SK-N-MC (cell line): ENCODE measurements around the gene PON2.
A peak's percentile ranks its signal among the peaks of the same experiment; 100 is the strongest.

Source experiments
- DNase-seq: peaks from one replicate; pipeline ENCODE4 v3.0.0-alpha.2; 2011; ENCODE audit warnings: low read depth, low spot score
- H3K27ac ChIP-seq: fragments of 200-600 bp; sonication (generic); 2 replicates; pipeline ENCODE4 v1.5.1; 2016; ENCODE audit warnings: mixed run types
- H3K36me3 ChIP-seq: fragments of 200-600 bp; sonication (generic); 2 replicates; pipeline ENCODE4 v1.6.1; 2017; ENCODE audit warnings: antibody characterized with exemption, low read length, mixed read lengths; ENCODE audit not compliant: insufficient read depth
- H3K4me3 ChIP-seq: fragments of 200-600 bp; sonication (generic); 2 replicates; pipeline ENCODE4 v1.5.1; 2016
- H3K9ac ChIP-seq: fragments of 200-600 bp; sonication (generic); 2 replicates; pipeline ENCODE4 v1.8.0; 2017; ENCODE audit warnings: mixed run types, mixed read lengths; ENCODE audit not compliant: insufficient read length
- H3K9me3 ChIP-seq: fragments of 200-600 bp; sonication (generic); 2 replicates; pipeline ENCODE4 v1.6.1; 2017; ENCODE audit warnings: low read depth, mild to moderate bottlenecking, antibody characterized with exemption, low read length, moderate library complexity, mixed read lengths
- EZH2 ChIP-seq: fragments of 200-600 bp; sonication (generic); IDR thresholded peaks from one replicate; pipeline ENCODE4 v1.6.1; 2017; ENCODE audit warnings: antibody characterized with exemption
- FOXP2 ChIP-seq: optimal IDR thresholded peaks from 2 replicates; pipeline ENCODE3; 2011; ENCODE audit warnings: mild to moderate bottlenecking, moderate library complexity; ENCODE audit not compliant: insufficient read depth; ENCODE audit errors: extremely low read length, control extremely low read depth
- POLR2AphosphoS5 ChIP-seq: IDR thresholded peaks from 2 replicates; pipeline ENCODE4 v1.6.1; 2012; ENCODE audit warnings: mild to moderate bottlenecking, low read depth, low read length, borderline replicate concordance

Gene PON2

GRCh38 chr7:95457947-95458346 is 23.1 kb upstream of the PON2 start:
- TF ChIP-seq EZH2: no peak
- no peak for TF ChIP-seq FOXP2
- no peak for TF ChIP-seq POLR2AphosphoS5

DNA sequence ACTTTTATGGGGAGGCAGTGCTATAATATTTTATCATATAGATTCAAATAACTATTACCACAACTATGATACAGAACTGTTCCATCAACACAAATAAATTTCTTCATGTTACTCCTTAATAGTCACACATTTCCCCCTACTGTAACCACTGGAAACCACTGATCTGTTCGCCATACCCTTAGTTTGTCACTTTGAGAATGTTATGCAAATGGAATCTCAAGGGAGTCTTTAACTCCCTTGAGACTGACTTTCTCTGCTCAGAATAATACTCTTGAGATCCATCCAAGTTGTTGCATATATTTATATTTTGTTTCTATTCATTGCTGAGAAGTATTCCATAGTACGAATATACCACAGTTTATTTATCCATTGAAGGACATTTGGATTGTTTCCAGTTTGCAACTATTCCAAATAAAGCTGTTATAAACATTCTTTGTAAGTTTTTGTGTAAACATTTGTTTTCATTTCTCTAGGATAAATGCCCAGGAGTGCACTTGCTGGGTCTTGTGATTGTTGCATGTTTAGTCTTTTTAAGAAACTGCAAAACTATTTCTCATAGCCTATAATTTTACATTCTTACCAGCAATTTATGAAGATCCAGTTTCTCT is 19.7 kb upstream of the PON2 start:
- no peaks in the 10 kb centered on the region for H3K36me3 ChIP-seq
- TF ChIP-seq POLR2AphosphoS5 (no peak), EZH2 (no peak), FOXP2 (no peak)
- no peak overlapping the region for H3K9ac ChIP-seq
- no peak overlapping the region for H3K27ac ChIP-seq
- H3K9me3 ChIP-seq: no peaks in the 10 kb centered on the region
- no peak overlapping the region for H3K4me3 ChIP-seq
- no peak for DNase-seq

More at GRCh38 chr7:95457947-95458346, 23.1 kb upstream of the PON2 start:
- no peaks in the 10 kb centered on the region for H3K9me3 ChIP-seq
- no peak overlapping the region for H3K4me3 ChIP-seq
- H3K36me3 ChIP-seq: no peaks in the 10 kb centered on the region
- no peak overlapping the region for H3K9ac ChIP-seq
- H3K27ac ChIP-seq: no peak overlapping the region
- DNase-seq: no peak

DNA sequence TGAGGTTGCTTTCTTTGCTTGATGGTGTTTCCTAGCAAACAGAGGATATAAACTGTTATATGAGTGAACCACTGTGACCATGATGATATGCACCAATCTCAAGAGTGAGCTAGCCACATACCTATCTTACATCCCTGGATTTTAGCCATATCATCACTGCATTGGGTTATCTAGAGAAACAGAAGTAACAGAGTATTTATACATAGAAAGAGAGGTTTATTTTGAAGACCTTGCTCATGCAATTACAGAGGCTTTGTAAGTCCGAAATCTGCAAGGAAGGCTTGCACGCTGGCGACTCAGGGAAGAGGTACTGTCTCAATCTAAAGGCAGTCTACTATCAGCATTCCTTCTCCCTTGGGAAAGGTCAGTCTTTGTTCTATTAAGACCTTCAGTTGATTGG is 11.8 kb upstream of the PON2 start:
- no peak for DNase-seq
- no peak overlapping the region for H3K4me3 ChIP-seq
- H3K9me3 ChIP-seq: no peaks in the 10 kb centered on the region
- H3K9ac ChIP-seq: no peak overlapping the region
- H3K27ac ChIP-seq: no peak overlapping the region
- TF ChIP-seq EZH2: no peak
- TF ChIP-seq POLR2AphosphoS5: no peak
- TF ChIP-seq FOXP2: no peak
- no peaks in the 10 kb centered on the region for H3K36me3 ChIP-seq

GRCh38 chr7:95444796-95445195 is 10.0 kb upstream of the PON2 start:
- Histone ChIP-seq H3K9ac (no peak overlapping the region), H3K36me3 (no peaks in the 10 kb centered on the region), H3K27ac (no peak overlapping the region), H3K9me3 (no peaks in the 10 kb centered on the region), H3K4me3 (no peak overlapping the region)
- TF ChIP-seq POLR2AphosphoS5 (no peak), EZH2 (no peak), FOXP2 (no peak)
- no peak for DNase-seq

DNA sequence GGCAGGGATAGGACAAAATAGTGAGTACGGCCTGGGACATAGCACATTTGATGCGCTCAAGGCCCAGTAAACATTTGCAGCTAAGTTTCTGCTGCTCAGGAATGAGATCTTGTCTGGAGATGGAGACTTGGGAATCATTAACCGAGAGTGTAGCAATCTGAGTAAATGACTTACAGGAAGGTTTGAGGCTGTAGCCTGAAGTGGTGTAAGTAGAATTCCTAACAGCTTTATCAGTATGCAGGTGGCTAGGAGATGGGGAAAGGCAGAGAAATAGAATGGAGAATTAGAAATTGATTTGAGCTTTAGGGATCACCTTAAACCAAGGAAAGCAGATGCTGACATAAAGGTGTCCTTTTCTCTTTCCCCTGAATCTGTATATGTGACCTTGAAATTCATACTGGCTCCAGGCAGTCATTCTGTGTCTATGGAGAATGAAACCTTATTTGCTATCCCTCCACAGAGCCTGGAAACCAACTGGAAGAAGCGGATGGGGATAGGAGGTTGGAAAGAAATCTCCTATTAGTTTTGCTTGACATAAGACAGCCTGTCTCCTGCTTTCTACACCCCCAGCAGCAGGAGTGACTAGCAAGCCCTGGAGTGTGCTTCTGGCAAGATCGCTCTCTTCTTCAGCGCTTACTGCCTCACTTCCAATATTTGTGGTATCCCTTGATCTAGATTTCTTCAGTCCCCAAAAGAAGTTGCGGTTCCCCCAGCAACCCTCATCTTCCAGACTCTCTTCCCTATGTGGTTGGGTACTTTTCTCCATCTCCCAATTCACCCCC is 6.4 kb upstream of the PON2 start:
- DNase-seq: no peak
- TF ChIP-seq FOXP2 (no peak), EZH2 (no peak), POLR2AphosphoS5 (no peak)
- Histone ChIP-seq H3K9ac (no peak overlapping the region), H3K4me3 (no peak overlapping the region), H3K9me3 (no peaks in the 10 kb centered on the region), H3K27ac (no peak overlapping the region), H3K36me3 (no peaks in the 10 kb centered on the region)

GRCh38 chr7:95440394-95441038 is 5.7 kb upstream of the PON2 start:
- DNase-seq: no peak
- Histone ChIP-seq H3K27ac (no peak overlapping the region), H3K36me3 (no peaks in the 10 kb centered on the region), H3K9ac (no peak overlapping the region), H3K9me3 (no peaks in the 10 kb centered on the region), H3K4me3 (no peak overlapping the region)
- TF ChIP-seq EZH2 (no peak), POLR2AphosphoS5 (no peak), FOXP2 (no peak)

DNA sequence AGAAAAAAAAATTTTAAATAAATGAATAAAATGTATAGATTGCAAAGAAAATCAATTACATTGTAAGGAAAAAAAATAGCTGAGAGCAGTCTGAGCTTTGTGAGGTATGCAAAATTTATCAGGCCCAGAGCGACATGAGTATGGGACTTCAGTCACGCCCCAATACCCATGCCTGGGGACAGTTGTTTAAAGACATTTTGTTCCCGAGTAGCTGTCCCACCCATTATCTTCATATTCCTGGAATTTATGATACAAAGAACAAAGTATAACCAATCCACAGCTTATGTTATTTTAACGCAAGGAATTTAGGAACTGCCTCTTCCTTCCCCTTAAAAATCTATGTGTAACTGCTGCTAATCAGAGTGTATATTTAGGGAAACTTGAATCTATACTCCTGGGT is 1.6 kb upstream of the PON2 start:
- no peak for DNase-seq
- TF ChIP-seq EZH2 (no peak), POLR2AphosphoS5 (no peak), FOXP2 (no peak)
- peaks cover 9% of the 10 kb centered on the region; the same call in 1 of the 2 replicates for H3K36me3 ChIP-seq
- H3K9me3 ChIP-seq: no peaks in the 10 kb centered on the region
- no peak overlapping the region for H3K4me3 ChIP-seq
- H3K9ac ChIP-seq: no peak overlapping the region
- no peak overlapping the region for H3K27ac ChIP-seq

DNA sequence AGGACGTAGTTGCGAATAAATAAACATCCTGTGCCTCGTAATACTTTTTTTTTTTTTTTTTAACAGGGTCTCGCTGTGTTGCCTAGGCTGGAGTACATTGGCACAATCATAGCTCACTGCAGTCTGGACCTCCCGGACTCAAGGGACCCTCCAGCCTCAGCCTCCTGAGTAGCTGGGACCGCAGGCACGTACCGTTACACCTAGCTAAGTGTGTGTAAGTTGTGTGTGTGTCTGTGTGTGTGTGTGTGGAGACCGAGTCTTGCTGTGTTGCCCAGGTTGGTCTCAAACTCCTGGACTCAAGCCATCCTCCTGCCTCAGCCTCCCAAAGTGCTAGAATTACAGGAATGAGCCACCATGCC is 573 bp upstream of the PON2 start:
- DNase-seq: no peak
- Histone ChIP-seq H3K9me3 (no peaks in the 10 kb centered on the region), H3K36me3 (peaks cover 9% of the 10 kb centered on the region; the same call in 1 of the 2 replicates), H3K27ac (peak overlapping the region; percentile 77; the same call in 1 of the 2 replicates), H3K9ac (peak overlapping the region; percentile 91), H3K4me3 (peak overlapping the region; percentile 94)
- no peak for TF ChIP-seq POLR2AphosphoS5
- no peak for TF ChIP-seq EZH2
- TF ChIP-seq FOXP2: no peak
